Lung (tissue), 12 donors: ENCODE data around the gene WDR64. TPM values are rescaled to one million over a fixed set of nuclear protein-coding genes. Genes with fewer than 3 reads are reported as not detected.

ENCODE experiments used
- ATAC-seq: fragments of 200-7000 bp; cut with Tn5 transposase; one replicate; pipeline ENCODE4 v1.9.1; 2020; ENCODE audit warnings: moderate number of reproducible peaks; ENCODE audit not compliant: insufficient read depth, low FRiP score
- DNase-seq, 3 donors: peaks; one replicate each; pipeline ENCODE4 v3.0.0-alpha.2; 2013 to 2017
- H3K27ac ChIP-seq, 2 donors: one replicate each; pipeline ENCODE4 v1.5.1; 2013; ENCODE audit warnings: mild to moderate bottlenecking in 2 of 2, moderate library complexity in 2 of 2, control low read depth in 1 of 2, inconsistent platforms in 1 of 2, low read depth in 1 of 2, low read length in 1 of 2
- H3K27me3 ChIP-seq, 3 donors: one replicate each; pipeline ENCODE4 v1.5.1; 2013; ENCODE audit warnings: low read length in 2 of 3; ENCODE audit not compliant: control insufficient read depth in 3 of 3, insufficient read depth in 3 of 3
- H3K36me3 ChIP-seq, 4 donors: one replicate each; pipeline ENCODE4 v1.5.1; 2013; ENCODE audit warnings: low read length in 4 of 4, mild to moderate bottlenecking in 1 of 4, moderate library complexity in 1 of 4; ENCODE audit not compliant: control insufficient read depth in 4 of 4, insufficient read depth in 4 of 4
- H3K4me1 ChIP-seq, 5 donors: one replicate each; pipeline ENCODE4 v1.5.1; 2013; ENCODE audit warnings: low read length in 5 of 5, mild to moderate bottlenecking in 2 of 5, moderate library complexity in 1 of 5; ENCODE audit not compliant: control insufficient read depth in 5 of 5, insufficient read depth in 5 of 5
- H3K4me3 ChIP-seq: one replicate; pipeline ENCODE4 v1.5.1; 2013; ENCODE audit warnings: mild to moderate bottlenecking, control low read depth, moderate library complexity
- H3K9ac ChIP-seq, 2 donors: one replicate each; pipeline ENCODE4 v1.5.1; 2013; ENCODE audit warnings: low read length in 2 of 2, control low read depth in 1 of 2; ENCODE audit not compliant: insufficient read depth in 1 of 2
- H3K9me3 ChIP-seq, 4 donors: one replicate each; pipeline ENCODE4 v1.5.1; 2013; ENCODE audit warnings: low read length in 3 of 4, mild to moderate bottlenecking in 1 of 4, moderate library complexity in 1 of 4; ENCODE audit not compliant: control insufficient read depth in 4 of 4, insufficient read depth in 3 of 4
- WGBS, 2 donors: extraction: QIAGEN DNeasy Blood & Tissue Kit; methylation state at CpG; one replicate each; pipeline ENCODE4 v1.1.7; 2013; 5-methylcytosine and 5-hydroxymethylcytosine counted together
- polyA plus RNA-seq, 2 donors: library from polyadenylated mRNA; stranded (reverse); fragments of 200-250 nt; gene quantifications; one replicate each; pipeline ENCODE4 v1.2.1, GENCODE V29; 2013
- total RNA-seq, 2 donors: library from RNA; depleted of rRNA in 1 of 2; stranded (reverse); fragments of >200 nt in 1 of 2; gene quantifications; one replicate each; pipeline ENCODE4 v1.2.1, GENCODE V29; 2014 to 2021
- TF ChIP-seq, protein P1 (sequence below): IDR thresholded peaks from 2 replicates; pipeline ENCODE4 v1.5.1; 2012; ENCODE audit warnings: mild to moderate bottlenecking; ENCODE audit errors: control extremely low read depth, extremely low read depth
- donor health status: control.
- donor health status: control.
- donor health status: Bipolar disorder and iron deficiency.
- donor health status: healthy.
- donor health status: DM: yes; HTN: yes; CAD: no.

Gene WDR64
- total and polyA plus RNA-seq, 4 donors = not detected

DNA sequence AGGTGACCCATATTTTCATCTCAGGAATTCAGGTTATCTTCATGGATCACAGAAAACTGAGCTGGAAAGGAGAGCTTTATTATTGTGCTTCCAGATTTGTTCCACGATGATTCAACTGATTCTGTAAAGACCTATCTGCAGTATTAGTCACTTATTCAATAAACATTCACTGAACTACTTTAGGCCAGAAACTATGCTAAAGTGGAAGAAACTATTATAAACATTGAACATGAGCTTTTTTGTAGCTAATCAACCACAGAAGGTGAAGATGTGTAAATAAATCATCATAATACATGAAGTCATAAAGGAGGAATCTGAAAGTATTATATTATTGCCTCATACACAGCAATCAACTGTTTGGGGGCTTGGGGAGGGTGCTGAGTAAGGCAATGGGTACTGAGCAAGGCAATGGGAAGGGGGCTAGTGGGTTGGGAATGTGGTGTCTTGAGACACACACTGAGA is 165.3 kb downstream of the WDR64 start:
- TF ChIP-seq, protein P1, sequence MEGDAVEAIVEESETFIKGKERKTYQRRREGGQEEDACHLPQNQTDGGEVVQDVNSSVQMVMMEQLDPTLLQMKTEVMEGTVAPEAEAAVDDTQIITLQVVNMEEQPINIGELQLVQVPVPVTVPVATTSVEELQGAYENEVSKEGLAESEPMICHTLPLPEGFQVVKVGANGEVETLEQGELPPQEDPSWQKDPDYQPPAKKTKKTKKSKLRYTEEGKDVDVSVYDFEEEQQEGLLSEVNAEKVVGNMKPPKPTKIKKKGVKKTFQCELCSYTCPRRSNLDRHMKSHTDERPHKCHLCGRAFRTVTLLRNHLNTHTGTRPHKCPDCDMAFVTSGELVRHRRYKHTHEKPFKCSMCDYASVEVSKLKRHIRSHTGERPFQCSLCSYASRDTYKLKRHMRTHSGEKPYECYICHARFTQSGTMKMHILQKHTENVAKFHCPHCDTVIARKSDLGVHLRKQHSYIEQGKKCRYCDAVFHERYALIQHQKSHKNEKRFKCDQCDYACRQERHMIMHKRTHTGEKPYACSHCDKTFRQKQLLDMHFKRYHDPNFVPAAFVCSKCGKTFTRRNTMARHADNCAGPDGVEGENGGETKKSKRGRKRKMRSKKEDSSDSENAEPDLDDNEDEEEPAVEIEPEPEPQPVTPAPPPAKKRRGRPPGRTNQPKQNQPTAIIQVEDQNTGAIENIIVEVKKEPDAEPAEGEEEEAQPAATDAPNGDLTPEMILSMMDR = no peak
- Histone ChIP-seq H3K27ac (no peak overlapping the region), H3K27me3 (peaks cover 0 to 3% (median 0%) of the 10 kb centered on the region in 3 donors), H3K4me1 (no peaks in the 10 kb centered on the region), H3K9me3 (no peaks in the 10 kb centered on the region), H3K9ac (no peak overlapping the region), H3K4me3 (no peak overlapping the region), H3K36me3 (no peaks in the 10 kb centered on the region)
- ATAC-seq = no peak
- 72 to 86% methylated on average over 1 of the region's 1 CpG for WGBS, 2 donors
- DNase-seq = no peak

DNA sequence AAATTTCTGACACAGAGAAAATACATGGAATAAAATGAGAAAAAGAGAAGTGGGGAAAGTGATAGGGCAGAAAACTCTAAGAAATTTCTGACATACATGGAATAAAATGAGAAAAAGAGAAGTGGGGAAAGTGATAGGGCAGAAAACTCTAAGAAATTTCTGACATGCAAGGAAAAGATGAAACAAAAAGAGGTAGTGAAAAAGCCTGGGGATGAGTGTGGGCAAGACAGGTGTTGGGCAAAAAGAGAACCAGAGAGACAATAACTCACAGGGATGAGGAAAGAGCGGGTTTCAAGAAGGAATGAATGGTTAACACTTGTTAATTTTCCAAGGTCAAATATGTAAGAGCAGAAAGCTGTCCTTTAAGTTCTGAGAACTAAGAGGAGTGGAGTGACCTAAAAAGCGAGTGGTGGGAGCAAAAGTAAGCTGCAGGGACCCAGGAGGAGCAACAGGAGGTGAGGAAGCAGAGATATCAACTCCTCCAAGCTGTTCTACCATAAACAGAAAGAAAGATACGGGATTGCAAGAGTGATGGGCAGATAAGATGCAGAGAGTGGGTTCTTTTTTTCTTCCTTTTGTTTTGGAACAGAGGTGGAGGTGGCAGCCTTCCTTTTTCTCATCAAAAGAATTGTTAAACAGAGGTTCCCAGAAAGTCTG is 166.0 kb downstream of the WDR64 start:
- WGBS, 2 donors = 50 to 59% methylated on average over 3 of the region's 3 CpGs
- H3K9ac ChIP-seq = no peak overlapping the region
- ATAC-seq (no peak), DNase-seq (no peak)
- H3K4me1 ChIP-seq = no peaks in the 10 kb centered on the region
- H3K9me3 ChIP-seq = no peaks in the 10 kb centered on the region
- TF ChIP-seq, protein P1 = no peak
- no peak overlapping the region for H3K4me3 ChIP-seq
- no peak overlapping the region for H3K27ac ChIP-seq
- H3K36me3 ChIP-seq = no peaks in the 10 kb centered on the region
- peaks cover 0 to 3% (median 0%) of the 10 kb centered on the region in 3 donors for H3K27me3 ChIP-seq

DNA sequence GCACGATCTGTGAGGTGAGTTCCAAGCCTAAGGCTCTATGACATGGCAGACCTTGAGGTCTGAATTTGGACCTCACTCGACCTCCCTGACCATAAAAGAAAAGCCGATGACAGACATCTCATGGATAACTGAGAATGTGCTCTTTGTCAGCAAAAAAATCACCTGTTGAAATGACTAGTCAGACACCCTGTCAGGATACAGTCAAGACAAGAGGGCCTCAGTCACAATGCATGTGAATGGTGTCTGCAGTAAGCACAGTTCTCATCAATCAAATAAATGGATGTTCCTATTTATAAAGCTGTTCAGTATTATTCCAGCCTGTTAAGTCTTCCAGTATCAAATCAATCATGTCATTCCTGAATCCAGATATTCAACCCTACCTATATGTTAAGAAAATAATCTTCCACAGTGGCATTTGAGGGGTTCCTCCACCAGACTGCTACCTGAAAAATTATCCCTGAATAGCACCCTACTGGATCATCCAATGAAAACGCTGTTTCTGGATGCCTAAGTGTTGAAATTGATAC is 167.3 kb downstream of the WDR64 start:
- H3K27me3 ChIP-seq = peaks cover 0 to 3% (median 0%) of the 10 kb centered on the region in 3 donors
- no peak overlapping the region for H3K9ac ChIP-seq
- DNase-seq (no peak), ATAC-seq (no peak)
- no peaks in the 10 kb centered on the region for H3K4me1 ChIP-seq
- H3K27ac ChIP-seq = no peak overlapping the region
- 83 to 87% methylated on average over 4 of the region's 4 CpGs for WGBS, 2 donors
- TF ChIP-seq, protein P1 = no peak
- no peaks in the 10 kb centered on the region for H3K9me3 ChIP-seq
- H3K36me3 ChIP-seq = no peaks in the 10 kb centered on the region
- no peak overlapping the region for H3K4me3 ChIP-seq
